ENCODE measurements around the gene PAQR7.

The PAQR7 gene

DNA sequence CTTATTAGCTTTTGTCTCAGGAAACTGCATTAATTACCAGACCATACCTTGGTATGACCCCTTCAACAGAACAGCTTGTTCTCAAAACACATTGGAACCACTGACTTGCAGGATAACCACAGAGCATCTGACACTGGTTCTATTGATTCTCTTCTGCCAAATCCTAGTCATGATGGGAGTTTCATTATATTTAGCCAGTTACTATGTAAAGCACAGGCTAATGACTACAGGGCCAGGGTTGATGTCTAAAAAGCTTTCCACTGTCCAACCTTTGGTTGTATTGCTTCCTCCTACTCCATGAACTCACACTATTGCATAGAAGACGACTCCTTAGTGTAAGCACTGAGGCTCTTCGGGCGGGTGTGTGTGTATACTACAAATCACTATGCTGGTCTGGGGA lies 27.0 kb upstream of the PAQR7 start:
- DNase-seq (ENCODE audit: low read depth) = no peak
- TF ChIP-seq, protein P1, sequence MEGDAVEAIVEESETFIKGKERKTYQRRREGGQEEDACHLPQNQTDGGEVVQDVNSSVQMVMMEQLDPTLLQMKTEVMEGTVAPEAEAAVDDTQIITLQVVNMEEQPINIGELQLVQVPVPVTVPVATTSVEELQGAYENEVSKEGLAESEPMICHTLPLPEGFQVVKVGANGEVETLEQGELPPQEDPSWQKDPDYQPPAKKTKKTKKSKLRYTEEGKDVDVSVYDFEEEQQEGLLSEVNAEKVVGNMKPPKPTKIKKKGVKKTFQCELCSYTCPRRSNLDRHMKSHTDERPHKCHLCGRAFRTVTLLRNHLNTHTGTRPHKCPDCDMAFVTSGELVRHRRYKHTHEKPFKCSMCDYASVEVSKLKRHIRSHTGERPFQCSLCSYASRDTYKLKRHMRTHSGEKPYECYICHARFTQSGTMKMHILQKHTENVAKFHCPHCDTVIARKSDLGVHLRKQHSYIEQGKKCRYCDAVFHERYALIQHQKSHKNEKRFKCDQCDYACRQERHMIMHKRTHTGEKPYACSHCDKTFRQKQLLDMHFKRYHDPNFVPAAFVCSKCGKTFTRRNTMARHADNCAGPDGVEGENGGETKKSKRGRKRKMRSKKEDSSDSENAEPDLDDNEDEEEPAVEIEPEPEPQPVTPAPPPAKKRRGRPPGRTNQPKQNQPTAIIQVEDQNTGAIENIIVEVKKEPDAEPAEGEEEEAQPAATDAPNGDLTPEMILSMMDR (IDR thresholded peaks at IDR 0.05; ENCODE audit: insufficient read depth, low read depth, low read length, missing control alignments) = no peak
- no peak overlapping the region for H3K4me3 ChIP-seq (ENCODE audit: low read depth, low read length)

- no peak for DNase-seq (ENCODE audit: low read depth)
- H3K4me3 ChIP-seq (ENCODE audit: low read depth, low read length) = no peak overlapping the region
- TF ChIP-seq, protein P1 (IDR thresholded peaks at IDR 0.05; ENCODE audit: insufficient read depth, low read depth, low read length, missing control alignments) = no peak
These were observed 24.7 kb upstream of the PAQR7 start for GRCh38 chr1:25900219-25900618.

DNA sequence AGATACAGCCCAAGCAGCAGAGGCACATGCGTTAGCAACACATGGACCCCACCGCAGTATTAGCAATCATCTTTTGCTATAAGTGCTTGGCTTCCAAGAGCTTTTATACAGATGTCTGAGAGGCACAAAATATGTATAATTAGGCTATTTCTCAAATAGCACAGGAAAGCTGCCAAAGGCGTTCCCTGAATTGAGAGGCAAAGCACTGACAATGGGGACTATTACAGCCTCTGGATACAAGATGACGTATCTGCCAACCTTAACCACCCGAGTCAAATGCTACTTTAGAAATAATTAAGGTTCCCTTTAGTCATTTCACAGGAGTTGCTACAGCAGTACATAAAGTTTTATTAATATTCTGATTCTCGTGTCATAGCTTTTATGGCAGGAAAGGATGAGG lies 24.3 kb upstream of the PAQR7 start:
- DNase-seq (ENCODE audit: low read depth) = no peak
- H3K4me3 ChIP-seq (ENCODE audit: low read depth, low read length) = no peak overlapping the region
- TF ChIP-seq, protein P1 (IDR thresholded peaks at IDR 0.05; ENCODE audit: insufficient read depth, low read depth, low read length, missing control alignments) = no peak

GRCh38 chr1:25898223-25899015 lies 22.9 kb upstream of the PAQR7 start:
- no peak overlapping the region for H3K4me3 ChIP-seq (ENCODE audit: low read depth, low read length)
- no peak for DNase-seq (ENCODE audit: low read depth)
- TF ChIP-seq, protein P1 (IDR thresholded peaks at IDR 0.05; ENCODE audit: insufficient read depth, low read depth, low read length, missing control alignments) = no peak

GRCh38 chr1:25897754-25898153 lies 22.2 kb upstream of the PAQR7 start:
- DNase-seq (ENCODE audit: low read depth) = no peak
- H3K4me3 ChIP-seq (ENCODE audit: low read depth, low read length) = no peak overlapping the region
- TF ChIP-seq, protein P1 (IDR thresholded peaks at IDR 0.05; ENCODE audit: insufficient read depth, low read depth, low read length, missing control alignments) = no peak

DNA sequence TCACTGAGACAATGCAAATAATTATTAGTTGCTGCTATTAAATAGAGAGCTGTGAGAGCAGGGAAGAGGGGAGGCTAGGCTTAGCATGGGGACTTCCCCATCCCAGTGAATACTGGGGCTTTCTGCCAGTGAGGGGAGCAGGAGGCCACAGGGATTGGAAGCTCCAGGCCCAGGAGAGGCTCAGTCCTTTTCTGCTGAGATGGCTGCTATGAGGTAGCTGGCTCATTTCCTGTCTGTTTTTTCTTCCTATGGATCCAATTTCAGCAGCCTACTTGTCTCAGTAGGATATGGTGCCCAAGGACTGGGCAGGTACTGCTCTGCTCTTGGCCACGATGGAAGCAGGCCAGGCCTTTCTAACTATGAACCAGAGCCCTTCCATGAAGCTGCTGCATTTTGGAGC lies 20.8 kb upstream of the PAQR7 start:
- no peak for DNase-seq (ENCODE audit: low read depth)

More for the DNA sequence above, 20.8 kb upstream of the PAQR7 start:
- TF ChIP-seq, protein P1 (IDR thresholded peaks at IDR 0.05; ENCODE audit: insufficient read depth, low read depth, low read length, missing control alignments) = no peak
- H3K4me3 ChIP-seq (ENCODE audit: low read depth, low read length) = no peak overlapping the region

Measured in GM12865 (cell line).